Lung microvascular endothelial cell (primary cell): ENCODE results near the gene POFUT1. TPM values are rescaled to one million over a fixed set of nuclear protein-coding genes. Genes with fewer than 3 reads are reported as not detected.
"Not testable (repeated sequence)": the region's sequence is repeated elsewhere in the genome, so short reads cannot be mapped to it uniquely, and the experiment has no call there.

ENCODE experiments used
- DNase-seq, 2 donors: peaks; one replicate each; pipeline versions ENCODE4 v3.0.0 to v3.0.0-alpha.2; 2010; ENCODE audit warnings: low read depth in 2 of 2
- total RNA-seq: library from RNA; depleted of rRNA; stranded (reverse); fragments of >200 nt; gene quantifications from 2 replicates; pipeline ENCODE4 v1.2.1, GENCODE V29; 2014

Gene POFUT1
- total RNA-seq, 1 donor from 2014 or later, result 31.2 TPM

GRCh38 chr20:32234135-32234808, 26.6 kb downstream of the POFUT1 start:
- DNase-seq, result no peak

- no peak for DNase-seq
Observed at GRCh38 chr20:32235331-32236047, 27.8 kb downstream of the POFUT1 start.

- DNase-seq, result no peak
Observed at GRCh38 chr20:32236048-32236533, 28.4 kb downstream of the POFUT1 start.

GRCh38 chr20:32236819-32237218, 29.1 kb downstream of the POFUT1 start:
- no peak for DNase-seq

- DNase-seq, result no peak
Observed at GRCh38 chr20:32237419-32237818, 29.7 kb downstream of the POFUT1 start.

GRCh38 chr20:32238483-32239425, 31.1 kb downstream of the POFUT1 start:
- DNase-seq, result no peak

GRCh38 chr20:32240205-32240604, 32.5 kb downstream of the POFUT1 start:
- DNase-seq, result no peak

- DNase-seq, result no peak
Observed at GRCh38 chr20:32241807-32242206, 34.1 kb downstream of the POFUT1 start.

GRCh38 chr20:32244150-32244823, 36.6 kb downstream of the POFUT1 start:
- no peak for DNase-seq

- DNase-seq, result no peak
Observed at GRCh38 chr20:32244959-32245358, 37.3 kb downstream of the POFUT1 start.

- not testable (repeated sequence) for DNase-seq
Observed at GRCh38 chr20:32246208-32246607, 38.5 kb downstream of the POFUT1 start.

GRCh38 chr20:32248043-32248442, 40.4 kb downstream of the POFUT1 start:
- DNase-seq, result no peak

- no peak for DNase-seq
Observed at GRCh38 chr20:32249030-32249738, 41.5 kb downstream of the POFUT1 start.

GRCh38 chr20:32251470-32251869, 43.8 kb downstream of the POFUT1 start:
- no peak for DNase-seq

- DNase-seq, result no peak
Observed at GRCh38 chr20:32252189-32252588, 44.5 kb downstream of the POFUT1 start.

- DNase-seq, result not testable (repeated sequence)
Observed at GRCh38 chr20:32260973-32261372, 53.3 kb downstream of the POFUT1 start.

GRCh38 chr20:32261644-32262043, 54.0 kb downstream of the POFUT1 start:
- DNase-seq, result no peak

GRCh38 chr20:32263398-32263954, 55.8 kb downstream of the POFUT1 start:
- DNase-seq, result no peak

GRCh38 chr20:32271620-32272019, 63.9 kb downstream of the POFUT1 start:
- DNase-seq, result peak in 1 of 2 donors; percentile 77

- DNase-seq, result no peak
Observed at GRCh38 chr20:32274359-32274758, 66.7 kb downstream of the POFUT1 start.
